Endothelial cell (in vitro differentiated cells): ENCODE data around the gene PRKCI. TPM values are rescaled to one million over a fixed set of nuclear protein-coding genes. Genes with fewer than 3 reads are reported as not detected.
"Not testable (repeated sequence)": the region's sequence is repeated elsewhere in the genome, so short reads cannot be mapped to it uniquely, and the experiment has no call there.

Experiments
- DNase-seq: peaks from one replicate; pipeline ENCODE4 v3.0.0; 2021; ENCODE audit warnings: low spot score
- H3K27ac Mint-ChIP-seq: one replicate; pipeline ENCODE4 v1.8.0; 2021; ENCODE audit warnings: mixed read lengths, inconsistent platforms; ENCODE audit not compliant: unreplicated experiment
- H3K27me3 Mint-ChIP-seq: one replicate; pipeline ENCODE4 v1.8.0; 2021; ENCODE audit warnings: mild to moderate bottlenecking, moderate library complexity, mixed read lengths, inconsistent platforms; ENCODE audit not compliant: unreplicated experiment
- H3K36me3 Mint-ChIP-seq: one replicate; pipeline ENCODE4 v1.8.0; 2021; ENCODE audit warnings: mild to moderate bottlenecking, low read depth, mixed read lengths, inconsistent platforms; ENCODE audit not compliant: unreplicated experiment
- H3K4me1 Mint-ChIP-seq: one replicate; pipeline ENCODE4 v1.8.0; 2021; ENCODE audit warnings: mild to moderate bottlenecking, mixed read lengths, inconsistent platforms; ENCODE audit not compliant: unreplicated experiment
- H3K4me3 Mint-ChIP-seq: one replicate; pipeline ENCODE4 v1.8.0; 2021; ENCODE audit warnings: mild to moderate bottlenecking, mixed read lengths, inconsistent platforms; ENCODE audit not compliant: unreplicated experiment
- H3K9me3 Mint-ChIP-seq: one replicate; pipeline ENCODE4 v1.8.0; 2021; ENCODE audit warnings: mixed read lengths, inconsistent platforms; ENCODE audit not compliant: unreplicated experiment
- CTCF ChIP-seq: fragments of 200-600 bp; sonication (generic); IDR thresholded peaks from one replicate; pipeline ENCODE4 v1.5.0; 2021; ENCODE audit warnings: antibody characterized with exemption; ENCODE audit not compliant: unreplicated experiment
- total RNA-seq: library from RNA; stranded (reverse); fragmentation: NEBNext Ultra II Directional; extraction: Animal tissue kit (Norgen Biotek cat#: 25700); gene quantifications from one replicate; pipeline ENCODE4 v1.2.1, GENCODE V29; 2021; ENCODE audit not compliant: unreplicated experiment

PRKCI gene
- total RNA-seq, 1 donor from 2014 or later: 39.7 TPM

GRCh38 chr3:170180908-170181885 lies 41.0 kb upstream of the PRKCI start, which contains the start of gene PHC3:
Gene PHC3 (minus strand): TSS chr3:170181733. CDS start chr3:170181715, 18 bp downstream.
- Mint-ChIP-seq H3K36me3 (peaks cover 14% of the 10 kb centered on the region), H3K9me3 (no peaks in the 10 kb centered on the region), H3K27me3 (peaks cover 3% of the 10 kb centered on the region), H3K4me1 (peaks cover 19% of the 10 kb centered on the region), H3K4me3 (peak within 1 kb of the TSS; percentile 99), H3K27ac (peak within 1 kb of the TSS; percentile 98)
- TF ChIP-seq CTCF: no peak
- DNase-seq: peak; percentile 94

- no peaks in the 10 kb centered on the region for H3K36me3 Mint-ChIP-seq
- no peak overlapping the region for H3K4me3 Mint-ChIP-seq
- peaks cover 2% of the 10 kb centered on the region for H3K27me3 Mint-ChIP-seq
- H3K9me3 Mint-ChIP-seq: no peaks in the 10 kb centered on the region
- H3K27ac Mint-ChIP-seq: no peak overlapping the region
- H3K4me1 Mint-ChIP-seq: peaks cover 11% of the 10 kb centered on the region
- TF ChIP-seq CTCF: no peak
- no peak for DNase-seq
Observed at GRCh38 chr3:170189398-170190256, 32.6 kb upstream of the PRKCI start.

GRCh38 chr3:170195759-170196158 lies 26.5 kb upstream of the PRKCI start:
- H3K27me3 Mint-ChIP-seq, H3K36me3 Mint-ChIP-seq, DNase-seq, H3K4me3 Mint-ChIP-seq, H3K9me3 Mint-ChIP-seq, H3K27ac Mint-ChIP-seq, H3K4me1 Mint-ChIP-seq: not testable (repeated sequence)

GRCh38 chr3:170196833-170197232 lies 25.4 kb upstream of the PRKCI start:
- Mint-ChIP-seq H3K9me3 (no peaks in the 10 kb centered on the region), H3K4me3 (no peak overlapping the region), H3K27ac (no peak overlapping the region), H3K27me3 (peaks cover 2% of the 10 kb centered on the region), H3K4me1 (no peaks in the 10 kb centered on the region), H3K36me3 (no peaks in the 10 kb centered on the region)
- no peak for TF ChIP-seq CTCF
- no peak for DNase-seq

GRCh38 chr3:170200987-170201386 lies 21.2 kb upstream of the PRKCI start:
- H3K4me1 Mint-ChIP-seq: no peaks in the 10 kb centered on the region
- H3K27ac Mint-ChIP-seq: no peak overlapping the region

More at GRCh38 chr3:170200987-170201386, 21.2 kb upstream of the PRKCI start:
- Mint-ChIP-seq H3K4me3 (no peak overlapping the region), H3K36me3 (no peaks in the 10 kb centered on the region), H3K27me3 (no peaks in the 10 kb centered on the region), H3K9me3 (no peaks in the 10 kb centered on the region)
- no peak for DNase-seq
- no peak for TF ChIP-seq CTCF
